ENCODE data around the gene RAPGEF4. TPM values are rescaled to one million over a fixed set of nuclear protein-coding genes. Genes with fewer than 3 reads are reported as not detected.

The RAPGEF4 gene
- total and polyA plus RNA-seq, 2 of the 13 experiments (the other 11 are each of a cell fraction or from before 2014, with no cell fraction given), result 0.78 to 0.91 TPM

GRCh38 chr2:173027181-173028128 lies 291.8 kb downstream of the RAPGEF4 start (continued):
- no peak for TF ChIP-seq ELK4 (CRISPR knock-in tag; IDR thresholded peaks at IDR 0.05; ENCODE audit: borderline replicate concordance)
- no peak for TF ChIP-seq ZNF879 (CRISPR knock-in tag; IDR thresholded peaks at IDR 0.05)
- TF ChIP-seq ZNF563 (CRISPR knock-in tag; IDR thresholded peaks at IDR 0.05), result no peak
- TF ChIP-seq HOXA7 (CRISPR knock-in tag; IDR thresholded peaks at IDR 0.05), result no peak
- TF ChIP-seq TCF7L2 (IDR thresholded peaks at IDR 0.05; ENCODE audit: low read depth, low read length), result no peak
- TF ChIP-seq ARID3A (IDR thresholded peaks at IDR 0.05; ENCODE audit: low read depth, low read length), result peak; percentile 39; the same call in 1 of the 2 replicates
- peak in 1 of 2 experiments; percentile 57; a peak in 1 of 4 replicates for TF ChIP-seq HMGXB4 (CRISPR knock-in tag; IDR thresholded peaks at IDR 0.05; ENCODE audit: borderline replicate concordance in 1 of 2, low read depth in 1 of 2)
- no peak for TF ChIP-seq ZBTB44 (CRISPR knock-in tag; IDR thresholded peaks at IDR 0.05)
- no peak for TF ChIP-seq ZBTB10 (CRISPR knock-in tag; IDR thresholded peaks at IDR 0.05; ENCODE audit: borderline replicate concordance)
- no peak for TF ChIP-seq ZNF3 (CRISPR knock-in tag; IDR thresholded peaks at IDR 0.05)
- no peak for TF ChIP-seq ZNF234 (CRISPR knock-in tag; conservative IDR thresholded peaks at IDR 0.05)
- no peak for TF ChIP-seq ZNF609 (CRISPR knock-in tag; IDR thresholded peaks at IDR 0.05; ENCODE audit: borderline replicate concordance)

All from HepG2 (cell line).